A549 (cell line): ENCODE data around the gene UBAP2. TPM values are rescaled to one million over a fixed set of nuclear protein-coding genes. Genes with fewer than 3 reads are reported as not detected.

Experiments
- ATAC-seq, 2 experiments: fragments of 200-7000 bp in 1 of 2; fragments of >200 bp in 1 of 2; cut with Nextera tagmentation in 1 of 2; cut with Tn5 transposase in 1 of 2; 3 replicates each; pipeline versions ENCODE4 v1.8.0 to v1.9.1; 2018 to 2020; ENCODE audit warnings: mild to moderate bottlenecking in 1 of 2, moderate library complexity in 1 of 2
- CTCF ChIA-PET: fragments of 300-600 bp; sonication (Branson Sonifier 250); formaldehyde crosslinking; extraction: SDS; loops from one replicate; lab custom pipeline; 2021; ENCODE audit warnings: antibody characterized with exemption, inconsistent platforms; lab: Yijun Ruan, JAX
- POLR2A ChIA-PET: fragments of 350-600 bp; formaldehyde crosslinking; extraction: SDS; loops from one replicate; lab custom pipeline; 2021; ENCODE audit warnings: antibody characterized with exemption, inconsistent platforms; lab: Yijun Ruan, JAX
- DNase-seq, 2 experiments: peaks; one replicate each; pipeline versions ENCODE4 v3.0.0 to v3.0.0-alpha.2; 2011 to 2016; ENCODE audit warnings: low read depth in 1 of 2, low spot score in 1 of 2
- FAIRE-seq: peaks from 2 replicates; lab custom pipeline; 2011; peaks lifted over from hg19 to GRCh38; lab: Jason Lieb, UNC
- H3K27ac ChIP-seq, 2 experiments: fragments of >200 bp; sonication (Bioruptor Twin); formaldehyde crosslinking; 3 replicates each; pipeline ENCODE4 v1.5.1; 2016 to 2017
- H3K4me1 ChIP-seq: fragments of >200 bp; sonication (Bioruptor Twin); formaldehyde crosslinking; 3 replicates; pipeline ENCODE4 v1.6.1; 2016
- H3K4me2 ChIP-seq: fragments of >200 bp; sonication (Bioruptor Twin); formaldehyde crosslinking; 3 replicates; pipeline ENCODE4 v1.6.1; 2016
- H3K4me3 ChIP-seq: fragments of >200 bp; sonication (Bioruptor Twin); formaldehyde crosslinking; 3 replicates; pipeline ENCODE4 v1.5.1; 2016
- H3K9me3 ChIP-seq: fragments of >200 bp; sonication (Bioruptor Twin); formaldehyde crosslinking; 3 replicates; pipeline ENCODE4 v1.6.1; 2016
- ATOH8 ChIP-seq: fragments of 250-450 bp; sonication (Bioruptor Pico); IDR thresholded peaks from 2 replicates; pipeline ENCODE4 v1.5.0; 2020; ENCODE audit warnings: low read depth, mild to moderate bottlenecking, moderate library complexity
- BHLHE40 ChIP-seq: IDR thresholded peaks from 2 replicates; pipeline ENCODE4 v1.6.1; 2012; ENCODE audit warnings: low read depth, low read length, inconsistent platforms
- CBX8 ChIP-seq: fragments of 200-600 bp; sonication (generic); IDR thresholded peaks from 2 replicates; pipeline ENCODE4 v1.6.1; 2016
- CEBPB ChIP-seq, 2 experiments: fragments of >200 bp in 1 of 2; sonication (Bioruptor Twin) in 1 of 2; formaldehyde crosslinking in 1 of 2; IDR thresholded peaks; 2 replicates each; pipeline ENCODE4 v1.6.1; 2012 to 2016
- CHD2 ChIP-seq: fragments of 150-350 bp; IDR thresholded peaks from 2 replicates; pipeline ENCODE4 v1.6.1; 2014; ENCODE audit warnings: low read length; ENCODE audit not compliant: partially characterized antibody
- CTCF ChIP-seq: fragments of >200 bp; sonication (Bioruptor Twin); formaldehyde crosslinking; IDR thresholded peaks from 3 replicates; pipeline ENCODE4 v1.5.1; 2016
- EHF ChIP-seq: fragments of 250-450 bp; sonication (Bioruptor Pico); IDR thresholded peaks from 2 replicates; pipeline ENCODE4 v1.5.0; 2020; ENCODE audit warnings: mild to moderate bottlenecking
- EHMT2 ChIP-seq: fragments of 200-600 bp; sonication (generic); IDR thresholded peaks from 2 replicates; pipeline ENCODE4 v1.6.1; 2016; ENCODE audit warnings: antibody characterized with exemption, low read depth, mild to moderate bottlenecking, moderate library complexity
- FOSB ChIP-seq: fragments of 250-450 bp; sonication (Bioruptor Pico); IDR thresholded peaks from 2 replicates; pipeline ENCODE4 v1.5.0; 2020; ENCODE audit warnings: mild to moderate bottlenecking, moderate library complexity
- GATA3 ChIP-seq: IDR thresholded peaks from 2 replicates; pipeline ENCODE4 v1.6.1; 2012; ENCODE audit warnings: borderline replicate concordance
- HDAC2 ChIP-seq: fragments of 200-600 bp; sonication (generic); IDR thresholded peaks from 2 replicates; pipeline ENCODE4 v1.6.1; 2016
- HES2 ChIP-seq: fragments of >200 bp; sonication (Bioruptor Twin); formaldehyde crosslinking; IDR thresholded peaks from 2 replicates; pipeline ENCODE4 v1.6.1; 2016
- HMGXB4 ChIP-seq: fragments of 250-450 bp; sonication (Bioruptor Pico); IDR thresholded peaks from 2 replicates; pipeline ENCODE4 v1.5.0; 2021; ENCODE audit warnings: mild to moderate bottlenecking, moderate library complexity, borderline replicate concordance
- JUN ChIP-seq, 2 experiments: fragments of >200 bp; sonication (Bioruptor Twin); formaldehyde crosslinking; IDR thresholded peaks; 2 replicates in 1 of 2; 3 replicates in 1 of 2; pipeline ENCODE4 v1.6.1; 2016 to 2017
- JUNB ChIP-seq: fragments of >200 bp; sonication (Bioruptor Twin); formaldehyde crosslinking; IDR thresholded peaks from 2 replicates; pipeline ENCODE4 v1.6.1; 2016
- KDM1A ChIP-seq: fragments of 200-600 bp; sonication (generic); IDR thresholded peaks from 2 replicates; pipeline ENCODE4 v1.6.1; 2016; ENCODE audit warnings: low read depth, mild to moderate bottlenecking
- MAFK ChIP-seq: fragments of 450-650 bp; IDR thresholded peaks from 2 replicates; pipeline ENCODE4 v1.6.1; 2014; ENCODE audit not compliant: partially characterized antibody
- MAX ChIP-seq: IDR thresholded peaks from 2 replicates; pipeline ENCODE4 v1.6.1; 2012
- NR3C1 ChIP-seq: fragments of >200 bp; sonication (Bioruptor Twin); formaldehyde crosslinking; IDR thresholded peaks from 3 replicates; pipeline ENCODE4 v1.6.1; 2017
- PHF8 ChIP-seq: fragments of 200-600 bp; sonication (generic); IDR thresholded peaks from 2 replicates; pipeline ENCODE4 v1.6.1; 2016; ENCODE audit warnings: low read depth, mild to moderate bottlenecking, antibody characterized with exemption, moderate library complexity, borderline replicate concordance
- POLR2AphosphoS2 ChIP-seq: conservative IDR thresholded peaks from 2 replicates; pipeline ENCODE4 v1.6.1; 2012; ENCODE audit warnings: low read length, improper control_type of control experiment, inconsistent platforms
- RCOR1 ChIP-seq: fragments of 150-350 bp; IDR thresholded peaks from 2 replicates; pipeline ENCODE4 v1.6.1; 2014; ENCODE audit warnings: antibody characterized with exemption, low read length, low read depth
- REST ChIP-seq: fragments of 200-600 bp; sonication (generic); IDR thresholded peaks from 2 replicates; pipeline ENCODE4 v1.6.1; 2016; ENCODE audit warnings: antibody characterized with exemption, mild to moderate bottlenecking, moderate library complexity
- RFX5 ChIP-seq: fragments of 450-650 bp; IDR thresholded peaks from 2 replicates; pipeline ENCODE4 v1.7.1; 2014; ENCODE audit warnings: antibody characterized with exemption, mild to moderate bottlenecking, moderate library complexity
- RNF2 ChIP-seq: fragments of 200-600 bp; sonication (generic); IDR thresholded peaks from 2 replicates; pipeline ENCODE4 v1.6.1; 2016; ENCODE audit warnings: low read depth, mild to moderate bottlenecking, antibody characterized with exemption, moderate library complexity, borderline replicate concordance
- SMC3 ChIP-seq: fragments of >200 bp; sonication (Bioruptor Twin); formaldehyde crosslinking; IDR thresholded peaks from 3 replicates; pipeline ENCODE4 v1.6.1; 2018; ENCODE audit warnings: inconsistent platforms
- SREBF2 ChIP-seq: fragments of 450-650 bp; IDR thresholded peaks from 2 replicates; pipeline ENCODE4 v1.6.1; 2014; ENCODE audit warnings: mild to moderate bottlenecking, moderate library complexity
- TP53 ChIP-seq: fragments of 250-450 bp; sonication (Bioruptor Pico); IDR thresholded peaks from 2 replicates; pipeline ENCODE4 v1.5.0; 2021; ENCODE audit warnings: mild to moderate bottlenecking, moderate library complexity
- USF2 ChIP-seq: fragments of 450-650 bp; IDR thresholded peaks from 2 replicates; pipeline ENCODE4 v1.6.1; 2014; ENCODE audit warnings: antibody characterized with exemption
- ZSCAN20 ChIP-seq: fragments of 250-450 bp; sonication (Bioruptor Pico); IDR thresholded peaks from 2 replicates; pipeline ENCODE4 v1.8.0; 2022; ENCODE audit warnings: mild to moderate bottlenecking, moderate library complexity
- whole genome bisulfite sequencing: methylation state at CpG from one replicate; pipeline ENCODE4 v1.1.6; 2017; ENCODE audit errors: missing lambda C conversion rate; 5-methylcytosine and 5-hydroxymethylcytosine counted together
- polyA minus RNA-seq: library from RNA; depleted of rRNA, polyadenylated mRNA; stranded (reverse); fragments of >200 nt; gene quantifications from 2 replicates; pipeline ENCODE4 v1.2.3, GENCODE V29; 2011; rRNA and poly(A)+ RNA removed
- polyA plus RNA-seq, 4 experiments: library from polyadenylated mRNA; depleted of rRNA in 3 of 4; stranded (reverse); fragments of >200 nt; fragmentation: RNase III in 1 of 4; extraction: RNeasy Plus Mini Kit Qiagen cat#74134 plus additional on column Dnase treatment in 1 of 4; gene quantifications; 2 replicates in 3 of 4; 3 replicates in 1 of 4; pipeline ENCODE4 v1.2.3, GENCODE V29; 2011 to 2017

UBAP2 gene
- polyA plus RNA-seq (2011; rRNA removed), result 25.0 and 26.8 TPM in 2 replicates
- 38.9 and 52.6 TPM in 2 replicates for polyA plus RNA-seq (2012; cell fraction: cytosol; rRNA removed)
- polyA plus RNA-seq (2012; cell fraction: nucleus; rRNA removed), result 85.6 and 111 TPM in 2 replicates
- polyA plus RNA-seq (2017; fragmentation: RNase III; extraction: RNeasy Plus Mini Kit Qiagen cat#74134 plus additional on column Dnase treatment), result 29.5 to 32.9 TPM (median 30.0 TPM) in 3 replicates
- polyA minus RNA-seq, result 32.4 and 40.0 TPM in 2 replicates

- POLR2A ChIA-PET, result interaction anchor here (0.5 to 2.7 kb wide), 18 partner anchors 10 to 285 kb away, joined by 3 to 37 read pairs (median 4); no protein-coding TSS in a partner anchor
- H3K27ac ChIP-seq, result peak within 1 kb of the TSS; percentile 97 to 98
- CTCF ChIA-PET, result interaction anchor here (0.8 to 3.6 kb wide), 5 partner anchors 24 to 204 kb away, joined by 3 to 20 read pairs (median 3); no protein-coding TSS in a partner anchor
- FAIRE-seq (no peak), ATAC-seq (peak; percentile 93 to 94), DNase-seq (peak; percentile 96 to 99)
- H3K4me2 ChIP-seq, result peak within 1 kb of the TSS; percentile 92
- no peaks in the 10 kb centered on the region for H3K9me3 ChIP-seq
- WGBS, result 1% methylated on average over 41 of the region's 70 CpGs
- peaks cover 29% of the 10 kb centered on the region for H3K4me1 ChIP-seq
- H3K4me3 ChIP-seq, result peak within 1 kb of the TSS; percentile 76
- TF ChIP-seq POLR2AphosphoS2 (no peak), GATA3 (no peak), ATOH8 (CRISPR knock-in tag) (peak; percentile 62; the same call in 1 of the 2 replicates), SREBF2 (0 out of 2 replicates have a peak, but pooled peaks have one; percentile 14), CEBPB (IDR thresholded peaks at IDR 0.05) (no peak), JUN (IDR thresholded peaks at IDR 0.05) (peak; percentile 80 to 96), FOSB (CRISPR knock-in tag) (0 out of 2 replicates have a peak, but pooled peaks have one; percentile 15), JUNB (no peak), NR3C1 (no peak), KDM1A (no peak), REST (0 out of 2 replicates have a peak, but pooled peaks have one; percentile 25), HES2 (no peak), BHLHE40 (peak; percentile 46; the same call in 1 of the 2 replicates), MAX (peak; percentile 99), CBX8 (no peak), RNF2 (no peak), PHF8 (peak; percentile 86), EHF (CRISPR knock-in tag) (no peak), TP53 (CRISPR knock-in tag) (no peak), RCOR1 (no peak), USF2 (peak; percentile 97), EHMT2 (no peak), CHD2 (peak; percentile 59), CTCF (no peak), MAFK (no peak), RFX5 (peak; percentile 68), ZSCAN20 (CRISPR knock-in tag) (no peak), HMGXB4 (no peak), SMC3 (no peak), HDAC2 (no peak)
These were observed at the start of gene UBAP2 for GRCh38 chr9:34048727-34049629. TSS of gene UBAP2 (minus strand) at chr9:34048887. CDS start at chr9:34017148, 31,739 bp downstream.
